Kidney (tissue), 22 donors: ENCODE results near the gene ARMH4. TPM values are rescaled to one million over a fixed set of nuclear protein-coding genes. Genes with fewer than 3 reads are reported as not detected.

Source experiments
- DNase-seq, 5 donors: peaks; one replicate each; pipeline ENCODE4 v3.0.0-alpha.2; 2013 to 2020
- FAIRE-seq: peaks from 2 replicates; lab custom pipeline; 2012; peaks lifted over from hg19 to GRCh38; lab: Jason Lieb, UNC
- H3K27ac ChIP-seq, 2 donors: one replicate each; pipeline ENCODE4 v1.7.0; 2013; ENCODE audit warnings: low read depth in 2 of 2, low read length in 2 of 2, inconsistent platforms in 1 of 2
- H3K27me3 ChIP-seq: one replicate; pipeline ENCODE4 v1.7.1; 2013; ENCODE audit warnings: low read length, inconsistent platforms; ENCODE audit not compliant: control insufficient read depth, insufficient read depth
- H3K36me3 ChIP-seq, 3 donors: one replicate each; pipeline versions ENCODE4 v1.7.0 to v1.7.1; 2013; ENCODE audit warnings: low read length in 3 of 3, control low read depth in 1 of 3, inconsistent platforms in 1 of 3; ENCODE audit not compliant: insufficient read depth in 3 of 3, control insufficient read depth in 2 of 3
- H3K4me1 ChIP-seq, 3 donors: one replicate each; pipeline versions ENCODE4 v1.7.0 to v1.7.1; 2013; ENCODE audit warnings: low read length in 3 of 3, inconsistent platforms in 1 of 3, low read depth in 1 of 3; ENCODE audit not compliant: control insufficient read depth in 2 of 3, insufficient read depth in 2 of 3
- H3K4me3 ChIP-seq, 3 donors: one replicate each; pipeline versions ENCODE4 v1.7.0 to v1.8.1; 2013; ENCODE audit warnings: low read length in 3 of 3, control low read depth in 1 of 3, inconsistent platforms in 1 of 3
- H3K9ac ChIP-seq, 3 donors: one replicate each; pipeline versions ENCODE4 v1.7.0 to v1.7.1; 2013; ENCODE audit warnings: low read length in 3 of 3, control low read depth in 1 of 3, inconsistent platforms in 1 of 3
- H3K9me3 ChIP-seq, 3 donors: one replicate each; pipeline versions ENCODE4 v1.7.0 to v1.7.1; 2013; ENCODE audit warnings: low read length in 3 of 3, control low read depth in 1 of 3, inconsistent platforms in 1 of 3; ENCODE audit not compliant: control insufficient read depth in 2 of 3, insufficient read depth in 1 of 3
- intact Hi-C: fragments of 100-400 bp; cut with DNase I; formaldehyde crosslinking; loops from one replicate; pipeline ENCODE4 v1.11.1; 2022
- long read RNA-seq, 10 donors: library from polyadenylated mRNA in 1 of 10; unstranded in 1 of 10; transcript quantifications; one replicate each; pipeline ENCODE4 v2.0.0 and lab custom pipeline, GENCODE V29; 2021 to 2026
- polyA plus RNA-seq: library from polyadenylated mRNA; stranded (reverse); fragments of 350-450 nt; fragmentation: Illumina TruSeq; extraction: RNeasy Lipid Tissue Mini Kit (QIAGEN cat#74804); gene quantifications from one replicate; pipeline ENCODE4 v1.2.3, GENCODE V29; 2014; ENCODE audit warnings: low read depth, low replicate concordance; ENCODE audit not compliant: insufficient read depth
- total RNA-seq: library from RNA; stranded (reverse); fragmentation: NEBNext Ultra II Directional; extraction: Animal tissue kit (Norgen Biotek cat#: 25700); gene quantifications from one replicate; pipeline ENCODE4 v1.2.1, GENCODE V29; 2021
- TF ChIP-seq, protein P1 (sequence below): IDR thresholded peaks from 3 replicates; pipeline ENCODE4 v1.5.1; 2012; ENCODE audit warnings: mild to moderate bottlenecking, moderate library complexity, borderline replicate concordance; ENCODE audit not compliant: insufficient read depth; ENCODE audit errors: extremely low read depth
- donor health status: control.
- donor health status: control.
- donor health status: control.
- donor health status: control.
- donor health status: control.
- donor health status: DM: yes; HTN: yes; CAD: no.
- donor health status: Normal renal cell carcinoma (clear cell type).

The ARMH4 gene, protein sequence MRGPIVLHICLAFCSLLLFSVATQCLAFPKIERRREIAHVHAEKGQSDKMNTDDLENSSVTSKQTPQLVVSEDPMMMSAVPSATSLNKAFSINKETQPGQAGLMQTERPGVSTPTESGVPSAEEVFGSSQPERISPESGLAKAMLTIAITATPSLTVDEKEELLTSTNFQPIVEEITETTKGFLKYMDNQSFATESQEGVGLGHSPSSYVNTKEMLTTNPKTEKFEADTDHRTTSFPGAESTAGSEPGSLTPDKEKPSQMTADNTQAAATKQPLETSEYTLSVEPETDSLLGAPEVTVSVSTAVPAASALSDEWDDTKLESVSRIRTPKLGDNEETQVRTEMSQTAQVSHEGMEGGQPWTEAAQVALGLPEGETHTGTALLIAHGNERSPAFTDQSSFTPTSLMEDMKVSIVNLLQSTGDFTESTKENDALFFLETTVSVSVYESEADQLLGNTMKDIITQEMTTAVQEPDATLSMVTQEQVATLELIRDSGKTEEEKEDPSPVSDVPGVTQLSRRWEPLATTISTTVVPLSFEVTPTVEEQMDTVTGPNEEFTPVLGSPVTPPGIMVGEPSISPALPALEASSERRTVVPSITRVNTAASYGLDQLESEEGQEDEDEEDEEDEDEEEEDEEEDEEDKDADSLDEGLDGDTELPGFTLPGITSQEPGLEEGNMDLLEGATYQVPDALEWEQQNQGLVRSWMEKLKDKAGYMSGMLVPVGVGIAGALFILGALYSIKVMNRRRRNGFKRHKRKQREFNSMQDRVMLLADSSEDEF
- total RNA-seq (4.9 TPM), polyA plus RNA-seq (14.2 TPM)
- long read RNA-seq, donor 1: 0 reads
- long read RNA-seq, donor 2, full-length matches to known transcripts: 2 of 204 reads
- long read RNA-seq, donor 2, partial matches to known transcripts: 133 of 204 reads
- long read RNA-seq, donor 2, other reads (novel, unspliced or antisense): 69 of 204 reads
- long read RNA-seq, donor 3, full-length matches to known transcripts: 5 of 377 reads
- long read RNA-seq, donor 3, partial matches to known transcripts: 280 of 377 reads
- long read RNA-seq, donor 3, other reads (novel, unspliced or antisense): 92 of 377 reads
- long read RNA-seq, donor 4, full-length matches to known transcripts: 11 of 312 reads
- long read RNA-seq, donor 4, partial matches to known transcripts: 202 of 312 reads
- long read RNA-seq, donor 4, other reads (novel, unspliced or antisense): 99 of 312 reads
- long read RNA-seq, donor 5, full-length matches to known transcripts: 2 of 2 reads
- long read RNA-seq, donor 5, partial matches to known transcripts: 0 of 2 reads
- long read RNA-seq, donor 5, other reads (novel, unspliced or antisense): 0 of 2 reads
- long read RNA-seq, donor 6, full-length matches to known transcripts: 2 of 553 reads
- long read RNA-seq, donor 6, partial matches to known transcripts: 395 of 553 reads
- long read RNA-seq, donor 6, other reads (novel, unspliced or antisense): 156 of 553 reads
- long read RNA-seq, donor 7, full-length matches to known transcripts: 1 of 9 reads
- long read RNA-seq, donor 7, partial matches to known transcripts: 0 of 9 reads
- long read RNA-seq, donor 7, other reads (novel, unspliced or antisense): 8 of 9 reads
- long read RNA-seq, donor 8, full-length matches to known transcripts: 6 of 12 reads
- long read RNA-seq, donor 8, partial matches to known transcripts: 6 of 12 reads
- long read RNA-seq, donor 8, other reads (novel, unspliced or antisense): 0 of 12 reads
- long read RNA-seq, donor 9, full-length matches to known transcripts: 3 of 3 reads
- long read RNA-seq, donor 9, partial matches to known transcripts: 0 of 3 reads
- long read RNA-seq, donor 9, other reads (novel, unspliced or antisense): 0 of 3 reads
- long read RNA-seq, donor 10, full-length matches to known transcripts: 7 of 201 reads
- long read RNA-seq, donor 10, partial matches to known transcripts: 194 of 201 reads
- long read RNA-seq, donor 10, other reads (novel, unspliced or antisense): 0 of 201 reads

DNA sequence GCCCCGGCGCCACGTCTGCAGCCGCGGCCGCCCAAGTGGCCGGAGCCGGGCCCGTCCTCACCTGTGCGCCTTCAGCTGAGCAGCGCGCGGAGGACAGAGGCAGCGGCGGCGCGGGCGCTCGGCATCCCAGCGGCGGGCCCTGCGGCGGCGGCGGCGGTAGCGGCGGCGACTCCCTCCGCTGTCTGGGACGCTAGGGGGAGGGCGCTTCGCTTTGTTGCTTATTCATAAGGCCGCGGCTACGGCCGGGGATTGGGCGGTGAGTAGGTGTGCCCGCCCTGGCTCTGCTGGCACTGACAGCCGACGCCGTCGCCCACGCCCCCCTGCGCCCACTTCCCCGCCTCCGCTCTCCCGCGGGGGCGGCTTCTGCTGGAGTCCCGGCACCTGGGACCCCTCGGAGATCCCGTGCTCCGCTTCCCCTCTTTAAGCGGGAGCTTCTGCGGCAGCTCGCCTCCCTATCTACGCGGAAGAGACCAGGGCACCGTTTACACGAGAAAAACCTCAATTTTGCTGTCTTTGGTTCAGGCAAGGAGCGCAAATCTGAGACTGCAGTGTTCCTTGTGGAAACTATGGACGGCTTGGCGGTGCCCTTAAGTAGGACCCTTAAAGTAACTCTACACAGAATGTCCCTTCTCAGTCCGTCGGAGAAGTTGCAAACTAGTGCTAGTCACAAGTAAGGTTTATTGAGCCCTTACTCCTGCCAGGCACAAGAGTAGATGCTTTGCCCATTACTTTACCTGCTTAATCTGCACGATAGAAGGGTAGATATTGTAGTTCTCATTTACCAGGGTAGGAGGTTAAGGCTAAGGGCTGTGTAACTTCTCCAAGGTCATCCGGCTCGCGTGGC lies at the start of gene ARMH4:
TSS of gene ARMH4 (minus strand) at position 200 of the 844 bp plus-strand sequence. CDS start 12,855 bp downstream, outside the sequence.
- Histone ChIP-seq H3K27me3 (no peaks in the 10 kb centered on the region), H3K36me3 (no peaks in the 10 kb centered on the region), H3K4me3 (peak within 1 kb of the TSS; percentile 79 to 92 (median 92)), H3K27ac (peak within 1 kb of the TSS; percentile 33 to 45), H3K4me1 (peaks cover 0 to 10% (median 3%) of the 10 kb centered on the region in 3 donors), H3K9ac (peak within 1 kb of the TSS; percentile 61 to 91 (median 80)), H3K9me3 (no peaks in the 10 kb centered on the region)
- intact Hi-C loops: no loop called here
- DNase-seq (peak; percentile 92 to 96 (median 94)), FAIRE-seq (no peak)
- TF ChIP-seq, protein P1, sequence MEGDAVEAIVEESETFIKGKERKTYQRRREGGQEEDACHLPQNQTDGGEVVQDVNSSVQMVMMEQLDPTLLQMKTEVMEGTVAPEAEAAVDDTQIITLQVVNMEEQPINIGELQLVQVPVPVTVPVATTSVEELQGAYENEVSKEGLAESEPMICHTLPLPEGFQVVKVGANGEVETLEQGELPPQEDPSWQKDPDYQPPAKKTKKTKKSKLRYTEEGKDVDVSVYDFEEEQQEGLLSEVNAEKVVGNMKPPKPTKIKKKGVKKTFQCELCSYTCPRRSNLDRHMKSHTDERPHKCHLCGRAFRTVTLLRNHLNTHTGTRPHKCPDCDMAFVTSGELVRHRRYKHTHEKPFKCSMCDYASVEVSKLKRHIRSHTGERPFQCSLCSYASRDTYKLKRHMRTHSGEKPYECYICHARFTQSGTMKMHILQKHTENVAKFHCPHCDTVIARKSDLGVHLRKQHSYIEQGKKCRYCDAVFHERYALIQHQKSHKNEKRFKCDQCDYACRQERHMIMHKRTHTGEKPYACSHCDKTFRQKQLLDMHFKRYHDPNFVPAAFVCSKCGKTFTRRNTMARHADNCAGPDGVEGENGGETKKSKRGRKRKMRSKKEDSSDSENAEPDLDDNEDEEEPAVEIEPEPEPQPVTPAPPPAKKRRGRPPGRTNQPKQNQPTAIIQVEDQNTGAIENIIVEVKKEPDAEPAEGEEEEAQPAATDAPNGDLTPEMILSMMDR: peak; percentile 7

DNA sequence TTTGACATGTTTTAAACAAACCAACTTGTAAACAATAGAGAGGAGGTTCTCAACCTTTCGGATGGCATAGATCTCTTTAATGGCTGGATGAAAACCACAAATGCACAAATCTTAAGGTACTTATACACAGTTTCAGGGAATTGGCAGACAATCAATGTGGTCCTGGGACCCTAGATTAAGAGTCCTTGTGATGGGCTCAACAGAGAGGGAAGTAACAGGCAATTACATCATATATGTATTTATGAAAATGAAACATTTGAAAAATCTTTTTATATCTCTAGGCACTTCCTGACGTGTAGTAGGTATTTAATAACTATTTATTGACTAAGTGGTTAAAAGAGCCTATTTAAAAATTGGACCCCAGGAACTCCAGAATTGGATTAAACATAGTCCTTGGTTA lies 48.8 kb upstream of the ARMH4 start:
- no peaks in the 10 kb centered on the region for H3K9me3 ChIP-seq
- DNase-seq: peak in 1 of 5 donors; percentile 21

More for the DNA sequence above, 48.8 kb upstream of the ARMH4 start:
- TF ChIP-seq, protein P1: no peak
- H3K36me3 ChIP-seq: peaks cover 0 to 2% (median 0%) of the 10 kb centered on the region in 3 donors
- peak overlapping the region; percentile 76 to 95 (median 95) for H3K4me3 ChIP-seq
- peak overlapping the region; percentile 39 to 95 (median 88) for H3K9ac ChIP-seq
- no peak for FAIRE-seq
- peaks cover 0 to 5% (median 2%) of the 10 kb centered on the region in 3 donors for H3K4me1 ChIP-seq
- intact Hi-C loops: no loop called here
- no peak overlapping the region for H3K27ac ChIP-seq
- no peaks in the 10 kb centered on the region for H3K27me3 ChIP-seq
